HEK293 (cell line): Measurements from ENCODE around the gene CCNDBP1.

ENCODE experiments used
- CTCF ChIA-PET: fragments of 350-600 bp; formaldehyde crosslinking; extraction: SDS; loops from one replicate; lab custom pipeline; 2021; ENCODE audit warnings: antibody characterized with exemption; lab: Yijun Ruan, JAX
- POLR2A ChIA-PET: fragments of 300-600 bp; formaldehyde crosslinking; extraction: SDS; loops from one replicate; lab custom pipeline; 2020; ENCODE audit warnings: antibody characterized with exemption, inconsistent platforms; lab: Yijun Ruan, JAX
- H3K27ac ChIP-seq: fragments of 200-500 bp; sonication (Bioruptor generic); 2 replicates; pipeline ENCODE4 v1.5.1; 2014; ENCODE audit warnings: low read depth, low read length, control low read depth, inconsistent platforms; ENCODE audit errors: extremely low read depth
- H3K36me3 ChIP-seq, 2 experiments: fragments of 200-500 bp in 1 of 2; sonication (Bioruptor generic) in 1 of 2; 1 replicate in 1 of 2; 2 replicates in 1 of 2; pipeline ENCODE4 v1.5.1; 2014 to 2017; ENCODE audit warnings: inconsistent platforms in 2 of 2, low read length in 2 of 2; ENCODE audit not compliant: control insufficient read depth in 2 of 2, insufficient read depth in 1 of 2
- H3K4me1 ChIP-seq: fragments of 200-500 bp; sonication (Bioruptor generic); 2 replicates; pipeline ENCODE4 v1.5.1; 2014; ENCODE audit warnings: mild to moderate bottlenecking, low read length, inconsistent platforms; ENCODE audit not compliant: control insufficient read depth, insufficient read depth
- H3K4me3 ChIP-seq: 2 replicates; pipeline ENCODE4 v1.5.1; 2011; ENCODE audit warnings: low read depth, mild to moderate bottlenecking, control low read depth, low read length, moderate library complexity
- H3K9me3 ChIP-seq: fragments of 200-500 bp; sonication (Bioruptor generic); 2 replicates; pipeline ENCODE4 v1.5.1; 2014; ENCODE audit warnings: low read depth, low read length, inconsistent platforms; ENCODE audit not compliant: control insufficient read depth, insufficient read depth
- BCL11B ChIP-seq: fragments of 450-650 bp; formaldehyde crosslinking; IDR thresholded peaks from 2 replicates; pipeline ENCODE4 v1.5.1; 2016; ENCODE audit warnings: low read depth, missing biosample characterization, missing genetic modification characterization
- FEZF1 ChIP-seq: fragments of 450-650 bp; formaldehyde crosslinking; IDR thresholded peaks from 2 replicates; pipeline ENCODE4 v1.5.1; 2016; ENCODE audit warnings: missing biosample characterization, missing genetic modification characterization
- GLIS2 ChIP-seq: fragments of 450-650 bp; formaldehyde crosslinking; IDR thresholded peaks from 2 replicates; pipeline ENCODE4 v1.5.1; 2016; ENCODE audit warnings: missing biosample characterization, missing genetic modification characterization
- HOXD13 ChIP-seq: sonication (generic); formaldehyde crosslinking; IDR thresholded peaks from 2 replicates; pipeline ENCODE4 v1.8.0; 2022; ENCODE audit warnings: missing genetic modification reagents, borderline replicate concordance
- PRDM1 ChIP-seq: fragments of 450-650 bp; formaldehyde crosslinking; IDR thresholded peaks from 2 replicates; pipeline ENCODE4; 2016; ENCODE audit warnings: missing biosample characterization, missing genetic modification characterization
- SP2 ChIP-seq: fragments of 450-650 bp; formaldehyde crosslinking; IDR thresholded peaks from 2 replicates; pipeline ENCODE4 v1.5.1; 2016; ENCODE audit warnings: missing biosample characterization, missing genetic modification characterization
- ZBTB17 ChIP-seq: fragments of 450-650 bp; formaldehyde crosslinking; IDR thresholded peaks from 2 replicates; pipeline ENCODE4 v1.5.1; 2016; ENCODE audit warnings: missing biosample characterization, missing genetic modification characterization
- ZBTB21 ChIP-seq: fragments of 450-650 bp; formaldehyde crosslinking; IDR thresholded peaks from 2 replicates; pipeline ENCODE4 v1.5.1; 2017; ENCODE audit warnings: missing biosample characterization, missing genetic modification characterization
- ZBTB48 ChIP-seq: fragments of 450-650 bp; formaldehyde crosslinking; IDR thresholded peaks from 2 replicates; pipeline ENCODE4 v1.5.1; 2016; ENCODE audit warnings: missing biosample characterization, missing genetic modification characterization
- ZNF132 ChIP-seq: fragments of 450-650 bp; formaldehyde crosslinking; IDR thresholded peaks from 2 replicates; pipeline ENCODE4 v1.5.1; 2017; ENCODE audit warnings: missing biosample characterization, missing genetic modification characterization, borderline replicate concordance
- ZNF138 ChIP-seq: fragments of 450-650 bp; formaldehyde crosslinking; IDR thresholded peaks from 2 replicates; pipeline ENCODE4 v1.5.1; 2016; ENCODE audit warnings: missing biosample characterization, missing genetic modification characterization, borderline replicate concordance
- ZNF175 ChIP-seq: fragments of 450-650 bp; formaldehyde crosslinking; IDR thresholded peaks from 2 replicates; pipeline ENCODE4 v1.5.1; 2016; ENCODE audit warnings: missing biosample characterization, missing genetic modification characterization
- ZNF211 ChIP-seq: fragments of 450-650 bp; formaldehyde crosslinking; IDR thresholded peaks from 2 replicates; pipeline ENCODE4 v1.5.1; 2016; ENCODE audit warnings: low read depth, missing biosample characterization, missing genetic modification characterization
- ZNF274 ChIP-seq, 2 experiments: fragments of 200-500 bp in 1 of 2; fragments of 450-650 bp in 1 of 2; sonication (Bioruptor generic) in 1 of 2; formaldehyde crosslinking in 1 of 2; IDR thresholded peaks; 2 replicates each; pipeline versions ENCODE4 v1.5.1 to v1.6.1; 2014 to 2016; ENCODE audit warnings: borderline replicate concordance in 1 of 2, inconsistent platforms in 1 of 2, low read length in 1 of 2, missing biosample characterization in 1 of 2, missing genetic modification characterization in 1 of 2
- ZNF302 ChIP-seq: fragments of 450-650 bp; formaldehyde crosslinking; IDR thresholded peaks from 2 replicates; pipeline ENCODE4 v1.5.1; 2016; ENCODE audit warnings: missing biosample characterization, missing genetic modification characterization, low read depth
- ZNF341 ChIP-seq: fragments of 450-650 bp; formaldehyde crosslinking; IDR thresholded peaks from 2 replicates; pipeline ENCODE4; 2016; ENCODE audit warnings: low read depth, missing biosample characterization, missing genetic modification characterization
- ZNF514 ChIP-seq: fragments of 450-650 bp; formaldehyde crosslinking; IDR thresholded peaks from 2 replicates; pipeline ENCODE4 v1.5.1; 2016; ENCODE audit warnings: missing biosample characterization, missing genetic modification characterization
- ZNF585B ChIP-seq: fragments of 450-650 bp; formaldehyde crosslinking; IDR thresholded peaks from 2 replicates; pipeline ENCODE4 v1.5.1; 2016; ENCODE audit warnings: missing biosample characterization, missing genetic modification characterization
- ZNF629 ChIP-seq: fragments of 450-650 bp; formaldehyde crosslinking; IDR thresholded peaks from 2 replicates; pipeline ENCODE4 v1.5.1; 2017; ENCODE audit warnings: missing biosample characterization, missing genetic modification characterization
- ZNF654 ChIP-seq: fragments of 450-650 bp; formaldehyde crosslinking; IDR thresholded peaks from 2 replicates; pipeline ENCODE4 v1.5.1; 2016; ENCODE audit warnings: low read depth, missing biosample characterization, missing genetic modification characterization
- ZNF660 ChIP-seq: fragments of 450-650 bp; IDR thresholded peaks from 2 replicates; pipeline ENCODE4 v1.5.1; 2018; ENCODE audit warnings: missing biosample characterization, mild to moderate bottlenecking, missing genetic modification characterization
- ZNF777 ChIP-seq: fragments of 450-650 bp; formaldehyde crosslinking; IDR thresholded peaks from 2 replicates; pipeline ENCODE4 v1.5.1; 2017; ENCODE audit warnings: missing biosample characterization, missing genetic modification characterization, borderline replicate concordance
- TF ChIP-seq, protein P1 (sequence below): fragments of 450-650 bp; formaldehyde crosslinking; IDR thresholded peaks from 2 replicates; pipeline ENCODE4 v1.5.1; 2016; ENCODE audit warnings: missing biosample characterization, missing genetic modification characterization, borderline replicate concordance
- TF ChIP-seq, protein P2 (sequence below): fragments of 450-650 bp; formaldehyde crosslinking; IDR thresholded peaks from 2 replicates; pipeline ENCODE4 v1.5.1; 2017; ENCODE audit warnings: missing biosample characterization, missing genetic modification characterization
- TF ChIP-seq, protein P3 (sequence below): fragments of 450-650 bp; formaldehyde crosslinking; IDR thresholded peaks from 2 replicates; pipeline ENCODE4 v1.5.1; 2017; ENCODE audit warnings: missing biosample characterization, missing genetic modification characterization
- TF ChIP-seq, protein P4 (sequence below): fragments of 450-650 bp; formaldehyde crosslinking; IDR thresholded peaks from 2 replicates; pipeline ENCODE4 v1.5.1; 2017; ENCODE audit warnings: missing biosample characterization, missing genetic modification characterization

Gene CCNDBP1

DNA sequence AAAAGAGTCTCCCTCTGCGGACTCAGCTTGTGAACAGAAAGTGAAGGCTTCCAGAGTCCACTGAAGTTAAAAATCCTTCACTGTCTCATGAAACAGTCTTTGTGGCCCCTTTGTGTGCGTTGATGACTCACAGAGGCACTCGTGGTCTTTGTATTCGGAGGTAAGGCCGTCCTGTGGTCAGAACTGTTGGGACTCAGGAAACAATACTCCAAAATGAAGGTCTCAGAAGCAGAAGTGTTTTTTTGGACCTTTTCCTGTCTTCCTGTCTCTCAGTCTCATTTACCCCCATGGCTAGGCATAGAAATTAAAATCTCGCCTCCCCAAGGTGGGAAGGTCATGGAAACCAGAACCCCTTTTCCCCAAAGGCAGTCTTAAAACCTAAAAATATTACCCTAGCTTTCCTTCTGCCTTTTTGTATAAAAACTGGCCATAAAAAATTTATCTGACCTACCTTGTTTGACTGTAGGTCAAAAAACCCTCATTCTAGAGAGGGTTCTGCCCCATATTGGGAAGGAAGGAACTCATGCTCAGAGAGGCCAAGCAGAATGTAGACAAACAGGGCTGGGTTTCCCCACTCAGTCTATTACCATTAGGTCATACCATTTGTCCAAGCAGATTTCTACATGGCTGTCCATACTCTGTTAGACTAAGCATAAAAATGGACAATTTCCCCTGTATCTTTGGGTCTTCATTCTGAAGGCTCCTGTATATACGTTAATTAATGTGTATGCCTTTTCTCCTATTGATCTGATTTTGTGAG is 54.7 kb downstream of the CCNDBP1 start:
- Histone ChIP-seq H3K4me1 (no peaks in the 10 kb centered on the region), H3K36me3 (no peaks in the 10 kb centered on the region), H3K27ac (no peak overlapping the region), H3K9me3 (no peaks in the 10 kb centered on the region), H3K4me3 (no peak overlapping the region)
- POLR2A ChIA-PET: no interaction called here
- TF ChIP-seq ZNF654 (tag by site-specific recombination) (no peak), ZNF138 (tag by site-specific recombination) (no peak), ZNF132 (no peak), BCL11B (tag by site-specific recombination) (no peak), ZNF585B (no peak), ZNF341 (tag by site-specific recombination) (no peak), ZBTB21 (tag by site-specific recombination) (no peak), ZNF514 (tag by site-specific recombination) (no peak), ZNF274 (IDR thresholded peaks at IDR 0.05; ENCODE audit: low read length) (no peak), ZNF274 (tag by site-specific recombination; IDR thresholded peaks at IDR 0.05; ENCODE audit: borderline replicate concordance) (no peak), ZNF302 (no peak)
- TF ChIP-seq, protein P1, sequence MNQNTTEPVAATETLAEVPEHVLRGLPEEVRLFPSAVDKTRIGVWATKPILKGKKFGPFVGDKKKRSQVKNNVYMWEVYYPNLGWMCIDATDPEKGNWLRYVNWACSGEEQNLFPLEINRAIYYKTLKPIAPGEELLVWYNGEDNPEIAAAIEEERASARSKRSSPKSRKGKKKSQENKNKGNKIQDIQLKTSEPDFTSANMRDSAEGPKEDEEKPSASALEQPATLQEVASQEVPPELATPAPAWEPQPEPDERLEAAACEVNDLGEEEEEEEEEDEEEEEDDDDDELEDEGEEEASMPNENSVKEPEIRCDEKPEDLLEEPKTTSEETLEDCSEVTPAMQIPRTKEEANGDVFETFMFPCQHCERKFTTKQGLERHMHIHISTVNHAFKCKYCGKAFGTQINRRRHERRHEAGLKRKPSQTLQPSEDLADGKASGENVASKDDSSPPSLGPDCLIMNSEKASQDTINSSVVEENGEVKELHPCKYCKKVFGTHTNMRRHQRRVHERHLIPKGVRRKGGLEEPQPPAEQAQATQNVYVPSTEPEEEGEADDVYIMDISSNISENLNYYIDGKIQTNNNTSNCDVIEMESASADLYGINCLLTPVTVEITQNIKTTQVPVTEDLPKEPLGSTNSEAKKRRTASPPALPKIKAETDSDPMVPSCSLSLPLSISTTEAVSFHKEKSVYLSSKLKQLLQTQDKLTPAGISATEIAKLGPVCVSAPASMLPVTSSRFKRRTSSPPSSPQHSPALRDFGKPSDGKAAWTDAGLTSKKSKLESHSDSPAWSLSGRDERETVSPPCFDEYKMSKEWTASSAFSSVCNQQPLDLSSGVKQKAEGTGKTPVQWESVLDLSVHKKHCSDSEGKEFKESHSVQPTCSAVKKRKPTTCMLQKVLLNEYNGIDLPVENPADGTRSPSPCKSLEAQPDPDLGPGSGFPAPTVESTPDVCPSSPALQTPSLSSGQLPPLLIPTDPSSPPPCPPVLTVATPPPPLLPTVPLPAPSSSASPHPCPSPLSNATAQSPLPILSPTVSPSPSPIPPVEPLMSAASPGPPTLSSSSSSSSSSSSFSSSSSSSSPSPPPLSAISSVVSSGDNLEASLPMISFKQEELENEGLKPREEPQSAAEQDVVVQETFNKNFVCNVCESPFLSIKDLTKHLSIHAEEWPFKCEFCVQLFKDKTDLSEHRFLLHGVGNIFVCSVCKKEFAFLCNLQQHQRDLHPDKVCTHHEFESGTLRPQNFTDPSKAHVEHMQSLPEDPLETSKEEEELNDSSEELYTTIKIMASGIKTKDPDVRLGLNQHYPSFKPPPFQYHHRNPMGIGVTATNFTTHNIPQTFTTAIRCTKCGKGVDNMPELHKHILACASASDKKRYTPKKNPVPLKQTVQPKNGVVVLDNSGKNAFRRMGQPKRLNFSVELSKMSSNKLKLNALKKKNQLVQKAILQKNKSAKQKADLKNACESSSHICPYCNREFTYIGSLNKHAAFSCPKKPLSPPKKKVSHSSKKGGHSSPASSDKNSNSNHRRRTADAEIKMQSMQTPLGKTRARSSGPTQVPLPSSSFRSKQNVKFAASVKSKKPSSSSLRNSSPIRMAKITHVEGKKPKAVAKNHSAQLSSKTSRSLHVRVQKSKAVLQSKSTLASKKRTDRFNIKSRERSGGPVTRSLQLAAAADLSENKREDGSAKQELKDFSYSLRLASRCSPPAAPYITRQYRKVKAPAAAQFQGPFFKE: no peak
- TF ChIP-seq, protein P2, sequence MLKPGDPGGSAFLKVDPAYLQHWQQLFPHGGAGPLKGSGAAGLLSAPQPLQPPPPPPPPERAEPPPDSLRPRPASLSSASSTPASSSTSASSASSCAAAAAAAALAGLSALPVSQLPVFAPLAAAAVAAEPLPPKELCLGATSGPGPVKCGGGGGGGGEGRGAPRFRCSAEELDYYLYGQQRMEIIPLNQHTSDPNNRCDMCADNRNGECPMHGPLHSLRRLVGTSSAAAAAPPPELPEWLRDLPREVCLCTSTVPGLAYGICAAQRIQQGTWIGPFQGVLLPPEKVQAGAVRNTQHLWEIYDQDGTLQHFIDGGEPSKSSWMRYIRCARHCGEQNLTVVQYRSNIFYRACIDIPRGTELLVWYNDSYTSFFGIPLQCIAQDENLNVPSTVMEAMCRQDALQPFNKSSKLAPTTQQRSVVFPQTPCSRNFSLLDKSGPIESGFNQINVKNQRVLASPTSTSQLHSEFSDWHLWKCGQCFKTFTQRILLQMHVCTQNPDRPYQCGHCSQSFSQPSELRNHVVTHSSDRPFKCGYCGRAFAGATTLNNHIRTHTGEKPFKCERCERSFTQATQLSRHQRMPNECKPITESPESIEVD (tag by site-specific recombination): no peak
- TF ChIP-seq, protein P3, sequence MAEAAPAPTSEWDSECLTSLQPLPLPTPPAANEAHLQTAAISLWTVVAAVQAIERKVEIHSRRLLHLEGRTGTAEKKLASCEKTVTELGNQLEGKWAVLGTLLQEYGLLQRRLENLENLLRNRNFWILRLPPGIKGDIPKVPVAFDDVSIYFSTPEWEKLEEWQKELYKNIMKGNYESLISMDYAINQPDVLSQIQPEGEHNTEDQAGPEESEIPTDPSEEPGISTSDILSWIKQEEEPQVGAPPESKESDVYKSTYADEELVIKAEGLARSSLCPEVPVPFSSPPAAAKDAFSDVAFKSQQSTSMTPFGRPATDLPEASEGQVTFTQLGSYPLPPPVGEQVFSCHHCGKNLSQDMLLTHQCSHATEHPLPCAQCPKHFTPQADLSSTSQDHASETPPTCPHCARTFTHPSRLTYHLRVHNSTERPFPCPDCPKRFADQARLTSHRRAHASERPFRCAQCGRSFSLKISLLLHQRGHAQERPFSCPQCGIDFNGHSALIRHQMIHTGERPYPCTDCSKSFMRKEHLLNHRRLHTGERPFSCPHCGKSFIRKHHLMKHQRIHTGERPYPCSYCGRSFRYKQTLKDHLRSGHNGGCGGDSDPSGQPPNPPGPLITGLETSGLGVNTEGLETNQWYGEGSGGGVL (tag by site-specific recombination): no peak
- CTCF ChIA-PET: no interaction called here

DNA sequence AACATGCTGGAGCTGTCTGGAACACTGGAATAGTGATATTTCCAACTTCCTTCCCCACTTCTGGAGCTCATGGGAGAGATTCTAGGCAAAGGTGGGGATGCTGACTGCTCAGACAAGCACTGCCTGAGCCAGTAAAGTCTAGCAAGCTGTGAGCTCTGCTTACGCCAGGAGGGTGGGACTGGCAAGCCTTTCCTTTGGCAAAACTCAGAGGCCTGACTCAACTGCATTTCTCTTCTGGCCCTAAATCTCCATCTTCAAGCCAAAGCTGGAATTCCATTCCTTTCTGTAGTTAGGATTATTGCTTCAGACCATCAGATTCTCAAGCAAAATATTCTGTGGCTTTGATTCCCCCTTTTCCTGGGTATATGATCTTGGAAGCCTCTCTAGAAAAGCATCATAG is 55.9 kb downstream of the CCNDBP1 start:
- H3K36me3 ChIP-seq: no peaks in the 10 kb centered on the region
- no peak overlapping the region for H3K4me3 ChIP-seq
- CTCF ChIA-PET: interaction anchor here (0.6 to 1.9 kb wide), 5 partner anchors 11 to 159 kb away, joined by 3 to 5 read pairs (median 3); no protein-coding TSS in a partner anchor
- POLR2A ChIA-PET: no interaction called here
- no peak overlapping the region for H3K27ac ChIP-seq
- no peaks in the 10 kb centered on the region for H3K9me3 ChIP-seq
- no peaks in the 10 kb centered on the region for H3K4me1 ChIP-seq
- no peak for TF ChIP-seq ZNF629 (tag by site-specific recombination)
- no peak for TF ChIP-seq FEZF1 (tag by site-specific recombination)
- TF ChIP-seq ZBTB17 (tag by site-specific recombination): no peak
- TF ChIP-seq ZNF660 (tag by site-specific recombination): no peak
- TF ChIP-seq GLIS2: no peak
- TF ChIP-seq, protein P4, sequence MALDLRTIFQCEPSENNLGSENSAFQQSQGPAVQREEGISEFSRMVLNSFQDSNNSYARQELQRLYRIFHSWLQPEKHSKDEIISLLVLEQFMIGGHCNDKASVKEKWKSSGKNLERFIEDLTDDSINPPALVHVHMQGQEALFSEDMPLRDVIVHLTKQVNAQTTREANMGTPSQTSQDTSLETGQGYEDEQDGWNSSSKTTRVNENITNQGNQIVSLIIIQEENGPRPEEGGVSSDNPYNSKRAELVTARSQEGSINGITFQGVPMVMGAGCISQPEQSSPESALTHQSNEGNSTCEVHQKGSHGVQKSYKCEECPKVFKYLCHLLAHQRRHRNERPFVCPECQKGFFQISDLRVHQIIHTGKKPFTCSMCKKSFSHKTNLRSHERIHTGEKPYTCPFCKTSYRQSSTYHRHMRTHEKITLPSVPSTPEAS (tag by site-specific recombination): no peak
- TF ChIP-seq ZBTB48 (tag by site-specific recombination): no peak
- TF ChIP-seq PRDM1 (tag by site-specific recombination): no peak
- TF ChIP-seq ZNF777: no peak
- no peak for TF ChIP-seq ZNF175 (tag by site-specific recombination)
- TF ChIP-seq ZNF211 (tag by site-specific recombination): no peak
- no peak for TF ChIP-seq HOXD13 (CRISPR knock-in tag)
- TF ChIP-seq SP2: no peak
